Subcutaneous abdominal adipose tissue (tissue), 5 donors: ENCODE data around the gene NPB.

Experiments
- H3K27ac ChIP-seq: one replicate; pipeline ENCODE4 v1.7.0; 2013; ENCODE audit warnings: low read depth, mild to moderate bottlenecking, inconsistent platforms, low read length, moderate library complexity
- H3K27me3 ChIP-seq, 5 donors: one replicate each; pipeline ENCODE4 v1.7.0; 2013; ENCODE audit warnings: low read length in 5 of 5, inconsistent platforms in 1 of 5; ENCODE audit not compliant: control insufficient read depth in 5 of 5, insufficient read depth in 4 of 5
- H3K36me3 ChIP-seq, 5 donors: one replicate each; pipeline ENCODE4 v1.7.0; 2013; ENCODE audit warnings: low read length in 5 of 5; ENCODE audit not compliant: control insufficient read depth in 5 of 5, insufficient read depth in 5 of 5
- H3K4me1 ChIP-seq, 5 donors: one replicate each; pipeline ENCODE4 v1.7.0; 2013; ENCODE audit warnings: low read length in 5 of 5, mild to moderate bottlenecking in 3 of 5, moderate library complexity in 1 of 5; ENCODE audit not compliant: control insufficient read depth in 5 of 5, insufficient read depth in 5 of 5
- H3K4me3 ChIP-seq, 5 donors: one replicate each; pipeline ENCODE4 v1.7.0; 2013; ENCODE audit warnings: low read length in 5 of 5, low read depth in 1 of 5
- H3K9ac ChIP-seq, 5 donors: one replicate each; pipeline ENCODE4 v1.7.0; 2013; ENCODE audit warnings: low read length in 5 of 5, mild to moderate bottlenecking in 4 of 5, moderate library complexity in 3 of 5
- H3K9me3 ChIP-seq, 5 donors: one replicate each; pipeline ENCODE4 v1.7.0; 2013; ENCODE audit warnings: low read length in 5 of 5; ENCODE audit not compliant: control insufficient read depth in 5 of 5
- donor health status: healthy.
- donor health status: healthy.
- donor health status: healthy.
- donor health status: healthy.
- donor health status: healthy.

The NPB gene

DNA sequence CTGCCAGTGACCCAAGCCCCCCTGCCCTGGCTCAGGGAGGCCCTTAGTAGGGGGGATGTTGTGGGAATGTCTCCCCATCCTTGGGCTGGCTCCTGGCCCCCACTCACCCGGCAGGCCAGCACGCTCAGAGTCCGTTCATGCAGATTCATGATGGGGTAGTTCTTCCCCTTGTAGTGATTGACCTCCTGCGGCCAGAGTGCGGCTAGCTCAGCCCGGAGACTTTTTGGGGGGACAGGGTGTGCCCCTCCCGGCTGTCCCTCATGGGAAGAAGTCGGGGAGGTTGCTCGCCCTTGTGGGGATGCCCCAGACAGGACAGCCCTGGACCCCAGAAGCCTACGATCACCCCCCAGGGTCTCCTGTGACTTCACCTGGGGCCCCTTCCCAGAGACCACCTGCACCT lies 4.0 kb downstream of the NPB start:
- Histone ChIP-seq H3K4me1 (peaks cover 2 to 36% (median 24%) of the 10 kb centered on the region in 5 donors), H3K4me3 (no peak overlapping the region), H3K27me3 (peaks cover 0 to 3% (median 0%) of the 10 kb centered on the region in 5 donors), H3K36me3 (peaks cover 0 to 50% (median 29%) of the 10 kb centered on the region in 5 donors), H3K9ac (no peak overlapping the region), H3K9me3 (no peaks in the 10 kb centered on the region), H3K27ac (no peak overlapping the region)

DNA sequence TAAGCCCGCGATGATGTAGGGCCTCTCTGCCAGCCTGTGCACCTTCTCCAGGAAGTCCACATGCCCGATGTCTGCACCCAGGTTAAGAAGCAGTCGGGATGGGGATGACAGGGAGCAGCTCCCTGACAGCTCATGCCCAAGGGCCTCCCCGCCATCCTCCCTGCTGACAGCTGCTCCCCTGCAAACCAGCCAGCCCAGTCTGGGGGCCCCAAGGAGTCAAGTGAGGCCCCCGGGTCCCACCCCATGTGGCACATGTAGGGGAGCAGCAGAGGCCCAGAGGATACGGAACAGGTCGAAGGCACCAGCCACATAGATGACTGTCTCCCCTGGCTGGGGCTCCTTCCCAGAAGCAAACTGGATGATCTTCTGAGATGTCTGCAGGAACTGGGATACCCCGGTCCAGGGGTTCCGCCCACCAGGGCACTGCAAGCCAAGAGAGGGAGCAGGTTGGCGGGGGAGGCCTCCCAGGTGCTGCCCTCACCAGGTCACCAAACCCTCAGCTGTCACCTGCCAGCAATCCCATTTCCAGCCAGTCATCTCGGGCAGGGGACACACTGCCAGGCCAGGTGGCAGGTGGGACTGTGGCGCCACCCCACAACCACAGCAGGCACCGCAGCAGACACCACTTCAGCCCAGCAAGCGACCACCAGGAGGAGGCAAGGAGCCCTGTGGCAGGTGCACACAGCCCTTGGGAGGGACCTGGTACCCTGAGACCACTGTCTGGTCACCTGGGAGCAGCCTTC lies 4.6 kb downstream of the NPB start:
- H3K9me3 ChIP-seq, result no peaks in the 10 kb centered on the region

DNA sequence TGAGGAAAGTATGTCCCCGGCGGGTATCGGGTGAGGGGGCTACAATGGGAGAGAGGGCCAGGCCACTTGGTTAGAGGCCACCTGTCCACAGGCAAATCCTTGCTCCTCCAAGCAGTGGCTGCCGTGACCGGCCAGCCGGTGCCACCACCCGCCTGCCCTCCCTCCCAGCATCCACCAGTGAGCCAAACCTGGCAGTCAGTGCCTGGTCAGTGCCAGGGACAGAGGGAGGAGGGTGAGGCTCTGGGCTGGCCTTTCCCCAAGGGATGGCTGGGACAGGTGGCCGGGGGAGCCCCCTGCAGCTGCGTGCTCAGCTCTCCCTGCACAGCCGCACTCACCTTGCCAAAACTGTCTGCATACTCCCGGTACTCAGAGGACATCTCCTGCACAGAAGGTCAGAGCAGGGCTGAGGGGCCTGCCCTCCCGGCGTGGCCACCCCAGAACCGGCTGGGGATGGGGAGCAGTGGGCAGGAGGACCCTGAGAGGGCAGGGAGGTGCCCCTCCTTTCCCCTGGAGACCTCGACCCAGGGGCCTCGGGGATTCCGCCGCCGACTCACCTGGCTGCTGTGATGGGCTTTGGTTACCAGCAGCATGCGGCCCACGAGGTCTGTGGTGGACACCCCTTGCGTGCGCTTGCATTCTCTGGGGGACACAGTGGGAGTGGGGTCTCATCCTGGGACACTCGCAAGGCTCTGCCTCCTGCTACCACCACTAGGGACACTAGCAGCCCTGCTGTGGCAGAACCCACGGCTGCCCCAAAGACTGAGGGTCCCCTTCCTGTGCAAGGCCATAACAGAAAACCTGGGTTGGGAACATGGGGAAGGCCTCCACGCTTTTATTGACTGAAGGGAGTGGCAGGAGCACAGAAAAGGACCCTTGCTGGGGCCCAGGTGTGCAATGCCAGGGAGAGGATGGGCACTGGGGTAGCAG lies 5.4 kb downstream of the NPB start:
- no peaks in the 10 kb centered on the region for H3K27me3 ChIP-seq
- H3K9ac ChIP-seq, result no peak overlapping the region
- H3K9me3 ChIP-seq, result no peaks in the 10 kb centered on the region
- H3K27ac ChIP-seq, result no peak overlapping the region
- H3K4me1 ChIP-seq, result peaks cover 2 to 33% (median 18%) of the 10 kb centered on the region in 5 donors
- H3K4me3 ChIP-seq, result no peak overlapping the region
- H3K36me3 ChIP-seq, result peaks cover 0 to 55% (median 32%) of the 10 kb centered on the region in 5 donors

More for the DNA sequence above, 4.6 kb downstream of the NPB start:
- H3K4me1 ChIP-seq, result peaks cover 2 to 35% (median 21%) of the 10 kb centered on the region in 5 donors
- peaks cover 0 to 50% (median 29%) of the 10 kb centered on the region in 5 donors for H3K36me3 ChIP-seq
- no peak overlapping the region for H3K4me3 ChIP-seq
- H3K27ac ChIP-seq, result no peak overlapping the region
- no peak overlapping the region for H3K9ac ChIP-seq
- H3K27me3 ChIP-seq, result no peaks in the 10 kb centered on the region

DNA sequence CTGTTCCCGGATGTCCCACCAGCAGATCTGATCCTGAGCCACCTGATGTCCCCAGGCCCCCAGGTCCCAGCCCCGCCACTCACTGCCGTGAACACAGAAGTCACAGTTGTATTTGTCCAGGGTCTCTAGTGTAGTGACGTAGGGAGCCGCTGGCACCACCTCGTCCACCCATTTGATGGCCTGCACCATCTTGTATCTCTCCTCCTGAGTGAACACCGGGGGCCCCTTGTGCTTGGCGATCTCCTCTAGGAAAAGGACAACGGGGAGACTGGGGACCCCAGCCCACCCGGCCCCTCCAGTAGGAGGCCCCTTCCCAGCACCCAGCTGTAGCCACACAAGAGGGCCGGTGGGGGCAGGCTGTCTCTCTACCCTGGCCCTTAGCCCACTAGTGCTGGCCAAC lies 6.8 kb downstream of the NPB start:
- Histone ChIP-seq H3K9me3 (no peaks in the 10 kb centered on the region), H3K36me3 (peaks cover 0 to 69% (median 46%) of the 10 kb centered on the region in 5 donors)

DNA sequence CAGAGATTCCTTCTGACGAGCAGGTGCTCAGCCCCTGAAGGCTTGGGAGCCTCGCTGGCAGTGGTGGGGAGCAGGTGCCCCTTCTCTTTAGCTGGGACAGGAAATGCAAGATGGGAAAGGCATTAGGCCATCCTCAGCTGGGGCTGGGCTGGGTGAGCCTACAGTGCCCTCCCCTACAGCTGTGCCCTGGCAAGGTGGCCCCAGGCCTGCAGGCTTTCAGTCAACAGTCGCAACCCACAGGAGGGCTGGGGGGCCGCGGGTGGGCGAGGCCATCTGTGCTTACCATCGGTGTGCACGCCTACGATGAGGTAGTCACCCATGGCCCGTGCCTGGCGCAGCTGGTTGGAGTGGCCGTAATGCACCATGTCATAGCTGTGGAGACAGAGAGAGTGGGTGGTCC lies 7.2 kb downstream of the NPB start:
- Histone ChIP-seq H3K27ac (no peak overlapping the region), H3K9me3 (no peaks in the 10 kb centered on the region), H3K36me3 (peaks cover 0 to 70% (median 48%) of the 10 kb centered on the region in 5 donors)

More for the DNA sequence above, 6.8 kb downstream of the NPB start:
- Histone ChIP-seq H3K9ac (no peak overlapping the region), H3K27me3 (no peaks in the 10 kb centered on the region), H3K4me3 (no peak overlapping the region), H3K4me1 (peaks cover 2 to 22% (median 14%) of the 10 kb centered on the region in 5 donors), H3K27ac (no peak overlapping the region)

DNA sequence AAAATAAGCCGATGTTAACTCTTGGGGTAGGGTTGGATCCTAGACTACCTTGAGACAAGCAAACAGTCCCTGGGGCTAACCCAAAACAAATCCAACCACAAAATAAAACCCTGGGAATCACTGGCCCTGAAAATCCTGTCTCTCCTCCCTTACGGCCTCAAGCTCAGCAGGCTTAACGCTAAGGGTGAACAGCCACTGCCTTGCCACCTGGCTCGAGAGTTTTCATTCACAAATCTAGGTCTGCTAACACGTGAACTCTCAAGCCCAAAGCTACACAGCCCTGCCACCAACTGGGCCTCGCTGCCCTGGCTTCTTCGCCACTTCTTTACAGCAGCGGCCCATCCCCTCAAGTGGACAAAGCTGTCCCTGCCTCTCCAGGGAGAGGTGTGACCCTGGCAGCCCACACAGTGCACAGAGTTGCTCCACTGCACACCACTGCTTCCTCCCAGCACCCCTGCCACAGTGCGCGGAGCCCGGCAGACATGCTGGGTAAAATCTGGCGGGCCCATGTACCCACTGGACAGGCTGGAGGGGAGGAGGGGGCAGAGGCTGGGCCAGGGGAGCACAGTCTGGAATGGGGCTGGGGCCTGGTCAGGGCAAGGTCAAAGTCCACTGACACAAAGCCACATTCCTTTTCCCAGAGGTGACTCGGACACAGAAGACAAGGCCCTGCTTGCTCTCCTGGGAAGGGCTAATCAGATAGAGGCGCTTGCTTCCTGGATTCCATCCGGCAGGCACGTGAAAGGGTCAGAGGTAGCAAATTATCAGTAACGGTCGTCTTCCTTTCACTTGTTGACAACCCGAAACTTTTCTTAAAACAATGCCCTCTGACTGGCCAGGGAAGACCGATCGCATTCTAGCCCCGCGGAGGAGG lies 8.2 kb downstream of the NPB start:
- Histone ChIP-seq H3K4me1 (peaks cover 2 to 22% (median 14%) of the 10 kb centered on the region in 5 donors), H3K36me3 (peaks cover 0 to 70% (median 49%) of the 10 kb centered on the region in 5 donors), H3K27ac (no peak overlapping the region), H3K27me3 (no peaks in the 10 kb centered on the region), H3K4me3 (peak overlapping the region; percentile 61 to 83 (median 76)), H3K9me3 (no peaks in the 10 kb centered on the region), H3K9ac (peak overlapping the region; percentile 26 to 81 (median 67))

More for the DNA sequence above, 7.2 kb downstream of the NPB start:
- Histone ChIP-seq H3K4me1 (peaks cover 2 to 22% (median 14%) of the 10 kb centered on the region in 5 donors), H3K27me3 (no peaks in the 10 kb centered on the region), H3K4me3 (no peak overlapping the region), H3K9ac (no peak overlapping the region)

DNA sequence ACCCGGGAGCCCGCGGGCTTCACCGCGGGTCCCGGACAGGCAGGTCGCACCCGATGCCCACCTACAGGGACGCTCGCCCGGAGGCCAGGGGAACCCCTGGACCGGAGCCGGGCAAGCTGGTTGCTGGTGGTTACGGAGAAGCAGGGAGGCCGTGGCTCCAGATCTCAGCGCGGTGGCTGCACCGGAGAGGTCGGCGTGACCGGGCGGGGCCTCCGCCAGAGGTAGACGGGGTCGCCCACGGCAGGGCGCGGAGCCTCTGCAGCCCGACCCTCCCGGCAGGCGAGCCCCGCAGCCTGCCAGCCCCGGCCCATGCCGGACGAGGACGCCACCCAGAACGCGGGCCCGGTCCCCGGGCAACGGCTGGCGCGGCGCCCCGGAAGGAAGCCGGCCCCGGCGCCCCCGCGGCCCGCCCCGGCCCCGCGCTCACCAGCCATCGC lies 8.8 kb downstream of the NPB start:
- Histone ChIP-seq H3K9ac (peak overlapping the region in 4 of 5 donors; percentile 52 to 81 (median 68)), H3K36me3 (peaks cover 0 to 70% (median 55%) of the 10 kb centered on the region in 5 donors), H3K27ac (no peak overlapping the region)

DNA sequence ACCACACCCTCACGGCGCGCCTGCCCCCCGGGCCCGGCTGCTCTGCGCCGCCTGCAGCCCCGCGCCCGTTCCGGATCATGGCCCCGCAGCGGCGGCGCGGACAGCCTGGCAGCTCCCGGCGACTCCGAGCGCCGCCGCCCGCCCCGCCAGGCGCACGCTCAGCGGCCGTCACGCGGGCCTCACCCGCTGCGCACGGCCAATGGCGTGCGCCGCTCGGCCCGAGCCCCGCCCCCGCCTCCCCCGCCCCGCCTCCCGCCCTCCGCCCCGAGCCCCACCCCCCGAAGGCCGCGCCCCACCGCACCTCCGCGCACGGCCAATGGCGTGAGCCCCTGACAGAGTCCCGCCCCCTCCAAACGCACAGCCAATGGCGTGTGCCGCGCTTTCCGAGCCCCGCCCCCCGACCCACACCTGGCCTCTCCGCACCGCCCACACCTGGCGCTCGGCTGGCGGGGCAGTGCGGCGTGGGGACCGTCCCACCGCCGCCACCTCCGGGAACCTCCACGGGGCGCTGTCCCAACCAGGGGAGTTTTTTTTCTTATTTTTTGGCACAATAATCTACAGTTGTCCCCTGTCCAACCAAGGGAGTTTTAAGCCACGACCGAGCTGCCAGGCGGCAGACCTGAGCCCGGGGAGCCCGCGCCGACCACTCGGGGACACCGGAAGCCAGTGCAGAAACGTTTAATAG lies 9.4 kb downstream of the NPB start, which contains the start of gene PCYT2:
TSS of gene PCYT2 (minus strand) at position 123 of the 685 bp plus-strand sequence. CDS start at position 79, 44 bp downstream.
- Histone ChIP-seq H3K27me3 (no peaks in the 10 kb centered on the region), H3K9me3 (no peaks in the 10 kb centered on the region), H3K4me1 (peaks cover 2 to 26% (median 14%) of the 10 kb centered on the region in 5 donors), H3K27ac (no peak within 1 kb of the TSS), H3K4me3 (peak within 1 kb of the TSS; percentile 61 to 83 (median 76)), H3K36me3 (peaks cover 0 to 65% (median 53%) of the 10 kb centered on the region in 5 donors), H3K9ac (peak within 1 kb of the TSS; percentile 26 to 81 (median 67))

More for the DNA sequence above, 8.8 kb downstream of the NPB start:
- Histone ChIP-seq H3K9me3 (no peaks in the 10 kb centered on the region), H3K4me3 (peak overlapping the region; percentile 61 to 83 (median 76)), H3K27me3 (no peaks in the 10 kb centered on the region), H3K4me1 (peaks cover 2 to 22% (median 14%) of the 10 kb centered on the region in 5 donors)
